ENCODE measurements around the gene KIF11.
"Not testable (repeated sequence)": the region's sequence is repeated elsewhere in the genome, so short reads cannot be mapped to it uniquely, and the experiment has no call there.

The KIF11 gene

GRCh38 chr10:92592761-92593618 lies at the start of gene KIF11:
Gene KIF11 (plus strand): TSS chr10:92593130. CDS start chr10:92593376, 246 bp downstream.
- in situ Hi-C loops (cut with MboI; ENCODE audit: low sequenced_read_pairs): no loop called here

- in situ Hi-C loops (cut with MboI; ENCODE audit: low sequenced_read_pairs): no loop called here
Measured at GRCh38 chr10:92544296-92544695, 48.6 kb upstream of the KIF11 start.

- in situ Hi-C loops (cut with MboI; ENCODE audit: low sequenced_read_pairs): no loop called here
Measured at GRCh38 chr10:92545556-92545955, 47.4 kb upstream of the KIF11 start.

- in situ Hi-C loops (cut with MboI; ENCODE audit: low sequenced_read_pairs): no loop called here
Measured at GRCh38 chr10:92547676-92548075, 45.3 kb upstream of the KIF11 start.

GRCh38 chr10:92550924-92551323 lies 42.0 kb upstream of the KIF11 start:
- in situ Hi-C loops (cut with MboI; ENCODE audit: low sequenced_read_pairs): no loop called here

- in situ Hi-C loops (cut with MboI; ENCODE audit: low sequenced_read_pairs): no loop called here
Measured at GRCh38 chr10:92552310-92552709, 40.6 kb upstream of the KIF11 start.

GRCh38 chr10:92553959-92554358 lies 39.0 kb upstream of the KIF11 start:
- in situ Hi-C loops (cut with MboI; ENCODE audit: low sequenced_read_pairs): no loop called here

- in situ Hi-C loops (cut with MboI; ENCODE audit: low sequenced_read_pairs): no loop called here
Measured at GRCh38 chr10:92559046-92559445, 33.9 kb upstream of the KIF11 start.

GRCh38 chr10:92562424-92562823 lies 30.5 kb upstream of the KIF11 start:
- in situ Hi-C loops (cut with MboI; ENCODE audit: low sequenced_read_pairs): no loop called here

- in situ Hi-C loops (cut with MboI; ENCODE audit: low sequenced_read_pairs): no loop called here
Measured at GRCh38 chr10:92567952-92568600, 24.9 kb upstream of the KIF11 start.

GRCh38 chr10:92569071-92569470 lies 23.9 kb upstream of the KIF11 start:
- in situ Hi-C loops (cut with MboI; ENCODE audit: low sequenced_read_pairs): no loop called here

- in situ Hi-C loops (cut with MboI; ENCODE audit: low sequenced_read_pairs): not testable (repeated sequence)
Measured at GRCh38 chr10:92569663-92570062, 23.3 kb upstream of the KIF11 start.

- in situ Hi-C loops (cut with MboI; ENCODE audit: low sequenced_read_pairs): no loop called here
Measured at GRCh38 chr10:92571649-92572048, 21.3 kb upstream of the KIF11 start.

GRCh38 chr10:92572362-92573090 lies 20.4 kb upstream of the KIF11 start:
- in situ Hi-C loops (cut with MboI; ENCODE audit: low sequenced_read_pairs): no loop called here

- in situ Hi-C loops (cut with MboI; ENCODE audit: low sequenced_read_pairs): no loop called here
Measured at GRCh38 chr10:92573091-92573797, 19.7 kb upstream of the KIF11 start.

- in situ Hi-C loops (cut with MboI; ENCODE audit: low sequenced_read_pairs): no loop called here
Measured at GRCh38 chr10:92573798-92574547, 19.0 kb upstream of the KIF11 start, which contains the start of gene IDE. Gene IDE (minus strand): TSS chr10:92574093. CDS start chr10:92574019, 74 bp downstream.

GRCh38 chr10:92574548-92575261 lies 18.2 kb upstream of the KIF11 start:
- in situ Hi-C loops (cut with MboI; ENCODE audit: low sequenced_read_pairs): no loop called here

- in situ Hi-C loops (cut with MboI; ENCODE audit: low sequenced_read_pairs): no loop called here
Measured at GRCh38 chr10:92575961-92576360, 17.0 kb upstream of the KIF11 start.

GRCh38 chr10:92582347-92582746 lies 10.6 kb upstream of the KIF11 start:
- in situ Hi-C loops (cut with MboI; ENCODE audit: low sequenced_read_pairs): not testable (repeated sequence)
